Activated CD8-positive, alpha-beta T cell treated with anti-CD3 and anti-CD28 coated beads for 36 hours (primary cell): Measurements from ENCODE around the gene ABCC11. TPM values are rescaled to one million over a fixed set of nuclear protein-coding genes. Genes with fewer than 3 reads are reported as not detected.

ENCODE experiments used
- ATAC-seq: fragments of 200-7000 bp; cut with Tn5 transposase; one replicate; pipeline ENCODE4 v1.10.0; 2021; ENCODE audit warnings: mild to moderate bottlenecking, moderate library complexity
- CTCF ChIA-PET: fragments of 350-600 bp; sonication (Branson Sonifier 250); formaldehyde crosslinking; loops from one replicate; lab custom pipeline; 2021; ENCODE audit warnings: antibody characterized with exemption; lab: Charles Lee
- POLR2A ChIA-PET: fragments of 350-600 bp; sonication (Branson Sonifier 250); formaldehyde crosslinking; loops from one replicate; lab custom pipeline; 2021; ENCODE audit warnings: antibody characterized with exemption; lab: Charles Lee
- DNase-seq: peaks from one replicate; pipeline ENCODE4 v3.0.0-alpha.2; 2020
- H3K27ac Mint-ChIP-seq: one replicate; pipeline ENCODE4 v1.8.0; 2021; ENCODE audit warnings: mild to moderate bottlenecking, mixed read lengths
- H3K27me3 Mint-ChIP-seq: one replicate; pipeline ENCODE4 v1.8.0; 2021; ENCODE audit warnings: mixed read lengths
- H3K36me3 Mint-ChIP-seq: one replicate; pipeline ENCODE4 v1.8.0; 2021; ENCODE audit warnings: low read depth, mixed read lengths
- H3K4me1 Mint-ChIP-seq: one replicate; pipeline ENCODE4 v1.8.0; 2021; ENCODE audit warnings: low read depth, mixed read lengths
- H3K4me3 Mint-ChIP-seq: one replicate; pipeline ENCODE4 v1.8.0; 2021; ENCODE audit warnings: mild to moderate bottlenecking, moderate library complexity, mixed read lengths
- H3K9me3 Mint-ChIP-seq: one replicate; pipeline ENCODE4 v1.8.0; 2021; ENCODE audit warnings: mixed read lengths
- intact Hi-C: fragments of 100-400 bp; cut with micrococcal nuclease; formaldehyde crosslinking; loops from one replicate; pipeline ENCODE4 v1.10.0; 2022
- total RNA-seq, 2 experiments: library from RNA; stranded (reverse); gene quantifications; one replicate each; pipeline ENCODE4 v1.2.3, GENCODE V29; 2021
- TF ChIP-seq, protein P1 (sequence below): fragments of 200-600 bp; IDR thresholded peaks from one replicate; pipeline ENCODE4 v1.8.0; 2022; ENCODE audit warnings: antibody characterized with exemption, mild to moderate bottlenecking

Gene ABCC11
- total RNA-seq, 2 experiments from 2014 or later, result 0.16 to 0.54 TPM

DNA sequence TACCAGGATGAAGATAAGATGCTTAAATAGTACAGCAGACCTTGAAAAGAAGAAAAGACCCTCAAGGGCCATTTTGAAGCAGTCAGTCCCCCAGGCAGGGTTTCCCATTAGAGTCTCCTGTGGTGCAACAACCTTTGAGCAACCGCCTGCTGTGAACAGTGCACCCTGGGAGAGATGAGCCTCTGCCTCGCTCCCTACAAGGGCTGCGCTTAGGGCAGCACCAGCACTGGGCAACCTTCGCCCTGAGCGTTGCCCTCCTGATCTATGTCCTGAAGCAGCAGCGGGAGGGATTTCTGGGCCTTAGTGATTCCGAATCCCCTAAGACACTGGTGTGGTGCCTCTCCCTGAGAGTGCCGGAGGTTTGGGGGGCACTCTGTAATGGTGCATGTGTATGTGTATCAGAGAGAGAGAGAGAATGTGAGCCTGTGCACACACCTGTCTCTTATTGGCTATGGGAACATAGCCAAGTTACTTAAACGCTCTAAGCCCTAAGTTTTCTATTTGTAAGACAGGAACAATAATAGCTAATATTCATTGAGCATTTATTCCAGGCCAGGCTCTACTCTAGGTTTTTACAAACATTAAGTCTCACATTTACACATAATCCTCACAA is 66.4 kb downstream of the ABCC11 start:
- ChIA-PET CTCF (no interaction called here), POLR2A (no interaction called here)
- Mint-ChIP-seq H3K4me3 (no peak overlapping the region), H3K27me3 (peaks cover 4% of the 10 kb centered on the region), H3K9me3 (no peaks in the 10 kb centered on the region), H3K4me1 (peaks cover 3% of the 10 kb centered on the region), H3K27ac (no peak overlapping the region), H3K36me3 (no peaks in the 10 kb centered on the region)
- intact Hi-C loops, result no loop called here
- ATAC-seq (no peak), DNase-seq (no peak)
- TF ChIP-seq, protein P1, sequence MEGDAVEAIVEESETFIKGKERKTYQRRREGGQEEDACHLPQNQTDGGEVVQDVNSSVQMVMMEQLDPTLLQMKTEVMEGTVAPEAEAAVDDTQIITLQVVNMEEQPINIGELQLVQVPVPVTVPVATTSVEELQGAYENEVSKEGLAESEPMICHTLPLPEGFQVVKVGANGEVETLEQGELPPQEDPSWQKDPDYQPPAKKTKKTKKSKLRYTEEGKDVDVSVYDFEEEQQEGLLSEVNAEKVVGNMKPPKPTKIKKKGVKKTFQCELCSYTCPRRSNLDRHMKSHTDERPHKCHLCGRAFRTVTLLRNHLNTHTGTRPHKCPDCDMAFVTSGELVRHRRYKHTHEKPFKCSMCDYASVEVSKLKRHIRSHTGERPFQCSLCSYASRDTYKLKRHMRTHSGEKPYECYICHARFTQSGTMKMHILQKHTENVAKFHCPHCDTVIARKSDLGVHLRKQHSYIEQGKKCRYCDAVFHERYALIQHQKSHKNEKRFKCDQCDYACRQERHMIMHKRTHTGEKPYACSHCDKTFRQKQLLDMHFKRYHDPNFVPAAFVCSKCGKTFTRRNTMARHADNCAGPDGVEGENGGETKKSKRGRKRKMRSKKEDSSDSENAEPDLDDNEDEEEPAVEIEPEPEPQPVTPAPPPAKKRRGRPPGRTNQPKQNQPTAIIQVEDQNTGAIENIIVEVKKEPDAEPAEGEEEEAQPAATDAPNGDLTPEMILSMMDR, result no peak

DNA sequence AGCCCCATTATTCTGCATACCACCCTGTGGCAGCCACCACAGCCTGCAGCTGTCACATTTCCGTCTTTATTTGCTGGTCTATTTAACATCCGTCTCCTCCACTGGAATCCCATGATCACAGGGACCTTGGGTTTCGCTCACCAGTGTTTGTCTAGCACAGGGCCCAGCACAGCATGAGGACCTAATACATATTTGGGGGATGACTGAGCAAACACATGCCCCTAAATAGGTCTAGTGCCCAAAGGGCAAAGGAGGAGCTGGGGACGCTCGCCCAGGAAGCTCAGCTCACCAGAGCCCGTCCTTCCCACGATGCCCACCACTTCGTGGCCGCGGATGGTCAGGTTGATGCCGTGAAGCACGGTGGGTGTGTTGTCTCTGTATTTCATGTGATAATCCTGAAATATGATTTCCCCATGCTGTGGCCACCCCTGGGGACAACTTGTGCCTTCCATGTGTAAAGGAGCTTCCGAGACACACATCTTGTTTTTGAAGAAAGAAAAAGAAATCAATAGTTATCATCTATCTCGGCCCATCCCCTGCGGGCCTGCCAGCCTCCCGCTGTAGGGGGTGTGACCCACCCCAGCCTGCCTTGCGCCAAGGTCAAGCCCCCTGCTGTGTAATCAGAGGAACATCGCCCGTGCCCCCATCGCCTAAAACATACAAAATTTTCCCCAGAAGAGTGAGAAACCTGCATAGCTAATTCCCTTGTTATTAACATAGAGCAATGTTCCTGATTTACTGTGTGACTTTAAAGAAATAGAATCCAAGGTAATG is 70.5 kb downstream of the ABCC11 start:
- intact Hi-C loops, result no loop called here
- peaks cover 4% of the 10 kb centered on the region for H3K27me3 Mint-ChIP-seq
- H3K9me3 Mint-ChIP-seq, result no peaks in the 10 kb centered on the region
- CTCF ChIA-PET, result interaction anchor here (3.7 kb wide), 1 partner anchor 11 kb away, joined by 16 read pairs; no protein-coding TSS in a partner anchor
- POLR2A ChIA-PET, result no interaction called here
- ATAC-seq (no peak), DNase-seq (no peak)
- no peak overlapping the region for H3K27ac Mint-ChIP-seq
- no peaks in the 10 kb centered on the region for H3K4me1 Mint-ChIP-seq
- TF ChIP-seq, protein P1, result no peak
- no peak overlapping the region for H3K4me3 Mint-ChIP-seq
- no peaks in the 10 kb centered on the region for H3K36me3 Mint-ChIP-seq

DNA sequence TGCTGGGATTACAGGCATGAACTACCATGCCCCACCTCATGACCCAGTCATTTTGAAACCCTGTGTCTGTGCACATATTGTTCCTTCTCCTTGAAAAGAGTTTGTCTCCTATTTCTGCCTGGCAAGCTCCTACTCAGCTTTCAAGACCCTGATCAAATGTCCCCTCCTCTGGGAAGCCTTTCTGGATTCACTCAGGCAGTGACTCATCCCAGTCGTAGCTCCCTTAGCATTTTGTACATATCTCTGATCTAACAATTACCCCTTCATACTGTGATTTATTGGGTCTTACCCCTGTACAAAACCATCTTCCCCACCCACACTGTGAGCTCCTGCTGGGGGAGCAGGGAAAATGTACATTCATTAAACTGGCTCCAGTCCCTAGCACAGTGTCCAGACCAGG is 73.5 kb downstream of the ABCC11 start:
- no peaks in the 10 kb centered on the region for H3K4me1 Mint-ChIP-seq
- DNase-seq (no peak), ATAC-seq (no peak)
- intact Hi-C loops, result no loop called here
- no peaks in the 10 kb centered on the region for H3K36me3 Mint-ChIP-seq
- TF ChIP-seq, protein P1, result no peak
- H3K9me3 Mint-ChIP-seq, result no peaks in the 10 kb centered on the region
- H3K27me3 Mint-ChIP-seq, result peaks cover 4% of the 10 kb centered on the region
- ChIA-PET CTCF (interaction anchor here (0.9 to 1.7 kb wide), 3 partner anchors 10 to 18 kb away, joined by 3 to 12 read pairs (median 4); no protein-coding TSS in a partner anchor), POLR2A (interaction anchor here (0.8 kb wide), 1 partner anchor 9 kb away, joined by 3 read pairs; no protein-coding TSS in a partner anchor)
- H3K4me3 Mint-ChIP-seq, result no peak overlapping the region
- H3K27ac Mint-ChIP-seq, result no peak overlapping the region

DNA sequence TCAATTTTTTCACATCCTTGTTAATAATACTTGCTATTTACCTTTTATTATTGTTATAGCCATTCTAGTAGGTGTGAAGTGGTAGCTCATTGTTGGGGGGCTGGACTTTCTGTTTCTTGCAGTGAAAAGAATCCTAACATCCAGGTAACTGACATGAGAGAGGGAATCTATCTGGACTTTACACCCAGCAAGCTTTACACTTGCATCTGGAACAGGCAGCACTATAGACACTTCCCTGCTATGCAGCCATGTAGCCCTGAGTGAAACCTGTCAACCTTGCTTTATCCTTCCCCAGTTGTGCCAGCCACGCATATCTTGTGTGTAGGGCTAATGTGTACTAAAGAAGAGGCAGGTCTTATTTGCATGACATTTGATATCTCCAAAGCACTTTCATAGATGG is 74.7 kb downstream of the ABCC11 start:
- POLR2A ChIA-PET, result no interaction called here
- H3K27ac Mint-ChIP-seq, result no peak overlapping the region
- peaks cover 3% of the 10 kb centered on the region for H3K27me3 Mint-ChIP-seq
- TF ChIP-seq, protein P1, result no peak
- intact Hi-C loops, result no loop called here
- no peaks in the 10 kb centered on the region for H3K9me3 Mint-ChIP-seq
- no peak overlapping the region for H3K4me3 Mint-ChIP-seq
- ATAC-seq, result no peak
- CTCF ChIA-PET, result interaction anchor here (1.1 kb wide), 1 partner anchor 8 kb away, joined by 4 read pairs; no protein-coding TSS in a partner anchor
- no peak for DNase-seq
- H3K36me3 Mint-ChIP-seq, result no peaks in the 10 kb centered on the region
- no peaks in the 10 kb centered on the region for H3K4me1 Mint-ChIP-seq

DNA sequence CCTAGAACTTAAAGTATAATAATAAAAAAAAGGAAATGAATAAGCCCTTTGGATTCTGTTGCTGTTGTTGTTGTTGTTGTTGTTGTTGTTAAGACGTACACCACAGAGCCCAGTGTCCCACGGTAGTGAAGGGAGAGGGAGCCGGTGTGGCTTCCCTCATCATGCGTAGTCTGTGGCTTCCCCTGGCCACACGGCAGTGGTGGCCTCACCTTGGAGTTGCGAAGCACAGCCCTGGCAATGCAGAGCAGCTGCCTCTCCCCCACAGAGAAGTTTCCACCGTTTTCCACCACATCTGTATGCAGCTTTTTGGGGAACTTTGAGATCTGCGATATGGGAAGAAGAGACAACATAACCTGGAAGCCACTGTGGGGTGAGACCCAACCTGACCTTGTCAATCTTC is 77.4 kb downstream of the ABCC11 start:
- ATAC-seq (no peak), DNase-seq (no peak)
- intact Hi-C loops, result loop anchor here (10.0 kb wide), 2 partner anchors 1135 to 1225 kb away; no protein-coding TSS in a partner anchor
- no peaks in the 10 kb centered on the region for H3K36me3 Mint-ChIP-seq
- H3K27me3 Mint-ChIP-seq, result no peaks in the 10 kb centered on the region
- no peak overlapping the region for H3K27ac Mint-ChIP-seq
- ChIA-PET POLR2A (interaction anchor here (0.6 kb wide), 1 partner anchor 13 kb away, joined by 3 read pairs; no protein-coding TSS in a partner anchor), CTCF (interaction anchor here (1.4 kb wide), 1 partner anchor 11 kb away, joined by 5 read pairs; no protein-coding TSS in a partner anchor)
- H3K4me1 Mint-ChIP-seq, result no peaks in the 10 kb centered on the region
- TF ChIP-seq, protein P1, result no peak
- H3K4me3 Mint-ChIP-seq, result no peak overlapping the region
- H3K9me3 Mint-ChIP-seq, result no peaks in the 10 kb centered on the region
